Omental fat pad (tissue), 4 donors: ENCODE results near the gene FAM193A. TPM values are rescaled to one million over a fixed set of nuclear protein-coding genes. Genes with fewer than 3 reads are reported as not detected.

Experiments
- ATAC-seq: fragments of 150-250 bp; one replicate; pipeline ENCODE4 v1.9.1; 2016; ENCODE audit warnings: mild to moderate bottlenecking, moderate library complexity; ENCODE audit not compliant: low FRiP score
- DNase-seq: peaks from one replicate; pipeline ENCODE4 v3.0.0-alpha.2; 2019; ENCODE audit warnings: low spot score
- total RNA-seq, 4 donors: library from RNA; depleted of rRNA; stranded (reverse); fragments of >200 nt; gene quantifications; one replicate each; pipeline ENCODE4 v1.1.0, GENCODE V29; 2016
- TF ChIP-seq, protein P1 (sequence below), 3 donors: fragments of 450-650 bp; IDR thresholded peaks; one replicate each; pipeline ENCODE4 v1.5.1; 2016 to 2017; ENCODE audit warnings: antibody characterized with exemption in 3 of 3, mild to moderate bottlenecking in 3 of 3, moderate library complexity in 2 of 3

FAM193A gene
- total RNA-seq, 4 donors from 2014 or later, result 16.7 to 30.1 (median 24.9) TPM

- TF ChIP-seq, protein P1, sequence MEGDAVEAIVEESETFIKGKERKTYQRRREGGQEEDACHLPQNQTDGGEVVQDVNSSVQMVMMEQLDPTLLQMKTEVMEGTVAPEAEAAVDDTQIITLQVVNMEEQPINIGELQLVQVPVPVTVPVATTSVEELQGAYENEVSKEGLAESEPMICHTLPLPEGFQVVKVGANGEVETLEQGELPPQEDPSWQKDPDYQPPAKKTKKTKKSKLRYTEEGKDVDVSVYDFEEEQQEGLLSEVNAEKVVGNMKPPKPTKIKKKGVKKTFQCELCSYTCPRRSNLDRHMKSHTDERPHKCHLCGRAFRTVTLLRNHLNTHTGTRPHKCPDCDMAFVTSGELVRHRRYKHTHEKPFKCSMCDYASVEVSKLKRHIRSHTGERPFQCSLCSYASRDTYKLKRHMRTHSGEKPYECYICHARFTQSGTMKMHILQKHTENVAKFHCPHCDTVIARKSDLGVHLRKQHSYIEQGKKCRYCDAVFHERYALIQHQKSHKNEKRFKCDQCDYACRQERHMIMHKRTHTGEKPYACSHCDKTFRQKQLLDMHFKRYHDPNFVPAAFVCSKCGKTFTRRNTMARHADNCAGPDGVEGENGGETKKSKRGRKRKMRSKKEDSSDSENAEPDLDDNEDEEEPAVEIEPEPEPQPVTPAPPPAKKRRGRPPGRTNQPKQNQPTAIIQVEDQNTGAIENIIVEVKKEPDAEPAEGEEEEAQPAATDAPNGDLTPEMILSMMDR (IDR thresholded peaks at IDR 0.05), result no peak
- ATAC-seq, result peak; percentile 62
- no peak for DNase-seq
Measured at GRCh38 chr4:2565533-2565932, 29.1 kb downstream of the FAM193A start.

- ATAC-seq, result no peak
- TF ChIP-seq, protein P1 (IDR thresholded peaks at IDR 0.05), result no peak
- DNase-seq, result no peak
Measured at GRCh38 chr4:2570036-2570435, 33.6 kb downstream of the FAM193A start.

DNA sequence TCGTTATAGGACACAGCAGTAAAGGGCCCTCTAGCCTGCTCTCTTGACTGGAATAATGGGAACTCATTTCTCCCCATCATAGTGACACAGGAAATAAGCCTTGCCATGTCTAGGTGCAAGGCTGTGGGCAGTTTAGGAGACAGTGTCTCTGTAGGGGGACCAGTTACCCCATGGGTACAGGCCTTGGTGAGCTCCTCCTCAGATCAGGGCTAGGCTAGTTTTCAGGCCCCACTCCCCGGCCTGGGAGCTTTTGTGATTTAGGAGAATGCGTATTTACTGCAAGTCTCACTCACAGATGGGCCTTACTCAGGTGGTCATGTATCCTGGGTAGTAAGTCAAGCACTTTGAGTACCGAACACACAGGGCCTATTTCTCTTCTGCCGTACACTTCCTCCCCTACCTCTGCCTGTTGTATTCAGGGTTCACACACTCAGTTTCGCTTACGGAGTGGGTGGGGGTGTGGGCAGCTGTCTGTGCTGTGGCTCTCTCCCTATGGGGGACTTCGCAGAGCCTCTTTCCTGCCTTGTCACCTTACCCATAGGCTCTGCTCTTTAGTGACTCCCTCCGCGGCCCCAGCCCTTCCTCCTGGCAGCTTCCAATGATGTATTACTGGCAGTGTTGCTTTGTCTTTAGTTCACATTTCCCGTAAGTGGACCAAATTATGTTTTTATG lies 34.2 kb downstream of the FAM193A start:
- ATAC-seq, result peak; percentile 46
- DNase-seq, result no peak
- TF ChIP-seq, protein P1 (IDR thresholded peaks at IDR 0.05), result no peak

DNA sequence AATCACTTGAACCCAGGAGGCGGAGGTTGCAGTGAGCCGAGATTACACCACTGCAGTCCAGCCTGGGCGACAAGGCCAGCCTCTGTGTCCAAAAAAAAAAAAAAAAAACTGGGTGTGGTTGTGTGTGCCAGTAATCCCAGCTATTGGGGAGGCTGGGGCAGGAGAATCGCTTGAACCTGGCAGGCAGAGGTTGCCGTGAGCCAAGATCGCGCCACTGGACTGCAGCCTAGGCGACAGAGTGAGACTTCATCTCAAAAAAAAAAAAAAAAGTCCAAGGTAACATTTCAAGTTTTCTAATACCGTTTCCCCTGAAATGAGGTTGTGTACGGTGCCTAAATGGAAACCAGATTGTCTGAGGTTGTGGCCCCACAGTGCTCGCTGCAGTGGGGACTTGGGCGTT lies 35.6 kb downstream of the FAM193A start:
- DNase-seq (no peak), ATAC-seq (no peak)
- TF ChIP-seq, protein P1 (IDR thresholded peaks at IDR 0.05), result no peak

DNA sequence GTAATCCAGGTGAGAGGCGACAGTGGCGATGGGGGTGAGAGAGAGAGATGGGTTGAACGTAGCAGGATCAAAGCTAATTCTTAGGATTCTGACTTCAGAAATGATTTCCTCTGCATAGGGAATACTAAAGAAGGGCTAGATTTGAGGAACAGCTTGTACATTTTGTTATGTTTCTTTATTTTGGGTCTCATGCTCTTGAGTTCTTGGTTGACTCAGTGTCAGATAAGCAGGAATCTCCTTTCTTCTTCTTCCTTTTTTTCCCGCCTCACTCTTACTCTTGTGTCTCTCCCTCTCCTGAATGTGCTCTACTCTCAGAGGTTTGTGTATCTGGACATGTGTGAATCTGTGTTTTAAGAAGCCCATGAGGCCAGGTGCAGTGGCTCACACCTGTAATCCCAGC lies 36.4 kb downstream of the FAM193A start:
- ATAC-seq, result no peak
- no peak for DNase-seq
- TF ChIP-seq, protein P1 (IDR thresholded peaks at IDR 0.05), result no peak

DNA sequence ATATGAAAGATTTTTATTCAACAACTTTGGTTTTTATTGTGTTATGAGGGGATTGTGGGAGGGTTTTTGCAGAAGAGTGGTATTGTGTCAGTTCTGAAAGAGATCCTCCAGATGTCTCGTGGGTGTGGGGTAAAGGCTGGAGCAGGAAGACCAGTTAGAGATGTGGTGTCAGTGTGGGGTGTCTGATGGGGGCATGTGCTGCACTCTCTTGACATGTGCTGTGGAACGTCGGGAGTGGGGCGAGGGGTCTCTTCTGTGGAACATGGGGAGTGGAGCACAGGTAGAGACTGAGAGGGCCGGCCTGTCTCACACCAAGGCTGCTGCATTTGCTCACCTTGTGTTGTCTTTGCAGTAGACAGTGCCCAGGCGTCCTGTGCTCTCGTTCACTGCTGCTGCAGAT lies 37.6 kb downstream of the FAM193A start:
- TF ChIP-seq, protein P1 (IDR thresholded peaks at IDR 0.05), result no peak
- no peak for ATAC-seq
- no peak for DNase-seq

- ATAC-seq (no peak), DNase-seq (no peak)
- TF ChIP-seq, protein P1 (IDR thresholded peaks at IDR 0.05), result no peak
Measured at GRCh38 chr4:2574863-2575262, 38.4 kb downstream of the FAM193A start.
